Cardiac muscle cell (in vitro differentiated cells and primary cell): Measurements from ENCODE around the gene EMX1. TPM values are rescaled to one million over a fixed set of nuclear protein-coding genes. Genes with fewer than 3 reads are reported as not detected.

Experiments used
- DNase-seq, 2 donors: peaks; one replicate each; pipeline versions ENCODE4 v3.0.0 to v3.0.0-alpha.2; 2010 to 2017; ENCODE audit warnings: low read depth in 1 of 2, low spot score in 1 of 2
- H3K27ac ChIP-seq: fragments of 200-600 bp; sonication (generic); 2 replicates; pipeline ENCODE4 v1.5.1; 2016
- H3K27me3 ChIP-seq: fragments of 200-600 bp; sonication (generic); 2 replicates; pipeline ENCODE4 v1.6.0; 2016; ENCODE audit warnings: control low read depth
- H3K36me3 ChIP-seq: fragments of 200-600 bp; sonication (generic); 2 replicates; pipeline ENCODE4 v1.5.1; 2016; ENCODE audit warnings: control low read depth
- H3K4me1 ChIP-seq: fragments of 200-600 bp; sonication (generic); 2 replicates; pipeline ENCODE4 v1.8.1; 2017; ENCODE audit warnings: low read depth, mild to moderate bottlenecking, mixed run types
- H3K4me3 ChIP-seq: fragments of 200-600 bp; sonication (generic); 2 replicates; pipeline ENCODE4 v1.5.1; 2016; ENCODE audit warnings: mild to moderate bottlenecking
- H3K9me3 ChIP-seq: fragments of 200-600 bp; sonication (generic); 2 replicates; pipeline ENCODE4 v1.5.1; 2017; ENCODE audit warnings: low read depth, mild to moderate bottlenecking, control low read depth
- CTCF ChIP-seq: IDR thresholded peaks from 2 replicates; pipeline ENCODE4 v1.5.1; 2012; ENCODE audit warnings: low read depth, mild to moderate bottlenecking, low read length
- polyA plus RNA-seq: library from polyadenylated mRNA; unstranded; fragments of >200 nt; fragmentation: Nextera tagmentation; extraction: Ambion mirVana; gene quantifications from 2 replicates; pipeline ENCODE4 v1.2.1, GENCODE V29; 2016
- total RNA-seq: library from RNA; depleted of rRNA; stranded (reverse); fragments of >200 nt; gene quantifications from 2 replicates; pipeline ENCODE4 v1.2.3, GENCODE V29; 2016

EMX1 gene
- total and polyA plus RNA-seq, 2 experiments from 2014 or later = 0.24 TPM; not detected in 1

GRCh38 chr2:72925328-72925943, 8.1 kb downstream of the EMX1 start:
- no peaks in the 10 kb centered on the region for H3K4me1 ChIP-seq
- peaks cover 100% of the 10 kb centered on the region for H3K27me3 ChIP-seq
- DNase-seq = peak in 1 of 2 donors; percentile 27
- no peak overlapping the region for H3K27ac ChIP-seq
- H3K4me3 ChIP-seq = no peak overlapping the region
- no peak for TF ChIP-seq CTCF
- H3K9me3 ChIP-seq = no peaks in the 10 kb centered on the region
- no peaks in the 10 kb centered on the region for H3K36me3 ChIP-seq

- DNase-seq = no peak
- H3K27ac ChIP-seq = no peak overlapping the region
Observed at GRCh38 chr2:72926368-72926767, 9.0 kb downstream of the EMX1 start.

GRCh38 chr2:72926811-72927465, 9.6 kb downstream of the EMX1 start:
- no peak overlapping the region for H3K27ac ChIP-seq
- no peak overlapping the region for H3K4me3 ChIP-seq
- TF ChIP-seq CTCF = no peak
- H3K27me3 ChIP-seq = peaks cover 100% of the 10 kb centered on the region
- no peak for DNase-seq
- H3K9me3 ChIP-seq = no peaks in the 10 kb centered on the region
- no peaks in the 10 kb centered on the region for H3K4me1 ChIP-seq
- H3K36me3 ChIP-seq = no peaks in the 10 kb centered on the region

More at GRCh38 chr2:72926368-72926767, 9.0 kb downstream of the EMX1 start:
- Histone ChIP-seq H3K4me1 (no peaks in the 10 kb centered on the region), H3K4me3 (no peak overlapping the region), H3K27me3 (peaks cover 100% of the 10 kb centered on the region), H3K36me3 (no peaks in the 10 kb centered on the region), H3K9me3 (no peaks in the 10 kb centered on the region)
- TF ChIP-seq CTCF = no peak

- Histone ChIP-seq H3K27me3 (peaks cover 100% of the 10 kb centered on the region), H3K27ac (no peak overlapping the region), H3K4me1 (no peaks in the 10 kb centered on the region), H3K4me3 (no peak overlapping the region), H3K36me3 (no peaks in the 10 kb centered on the region), H3K9me3 (no peaks in the 10 kb centered on the region)
- no peak for TF ChIP-seq CTCF
- DNase-seq = no peak
Observed at GRCh38 chr2:72927619-72928550, 10.6 kb downstream of the EMX1 start.

GRCh38 chr2:72929010-72929409, 11.7 kb downstream of the EMX1 start:
- no peak overlapping the region for H3K27ac ChIP-seq
- H3K36me3 ChIP-seq = no peaks in the 10 kb centered on the region
- no peak for TF ChIP-seq CTCF
- H3K9me3 ChIP-seq = no peaks in the 10 kb centered on the region
- H3K4me1 ChIP-seq = no peaks in the 10 kb centered on the region
- H3K27me3 ChIP-seq = peaks cover 100% of the 10 kb centered on the region
- no peak for DNase-seq
- no peak overlapping the region for H3K4me3 ChIP-seq
